Measurements from ENCODE around the gene HIP1. TPM values are rescaled to one million over a fixed set of nuclear protein-coding genes. Genes with fewer than 3 reads are reported as not detected.
"Not testable (repeated sequence)": the region's sequence is repeated elsewhere in the genome, so short reads cannot be mapped to it uniquely, and the experiment has no call there.

The HIP1 gene
- total RNA-seq (2014; rRNA removed; shearing (Covaris generic)), result 34.6 and 41.2 TPM in 2 replicates

DNA sequence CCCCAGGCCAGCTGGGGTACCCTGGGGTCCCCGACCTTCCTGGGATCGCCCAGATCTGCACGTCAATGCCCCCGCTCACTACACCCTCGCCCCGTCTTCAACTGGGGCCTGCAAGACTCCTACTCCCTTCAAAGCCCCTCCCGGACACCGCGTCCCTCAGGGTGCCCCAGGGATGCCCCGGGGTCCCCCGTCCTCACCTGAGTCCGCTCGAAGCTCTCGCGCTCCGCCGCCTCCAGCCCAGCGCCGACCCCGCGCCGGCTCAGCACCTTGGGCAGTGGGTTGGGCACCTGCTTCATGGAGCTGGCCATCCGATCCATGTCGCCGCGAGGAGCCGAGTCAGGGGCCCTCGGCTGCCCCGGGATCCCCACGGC, at the start of gene HIP1:
TSS of gene HIP1 (minus strand) at position 338 of the 371 bp plus-strand sequence. CDS start at position 317, 21 bp downstream.
- peaks cover 6% of the 10 kb centered on the region; the same call in 1 of the 2 replicates for H3K27me3 ChIP-seq (ENCODE audit: control insufficient read depth, insufficient read depth, low read length)
- no peaks in the 10 kb centered on the region for H3K36me3 ChIP-seq (replicated peaks; ENCODE audit: control insufficient read depth, insufficient read depth, low read length)
- H3K4me3 ChIP-seq (ENCODE audit: insufficient read depth, low read depth, low read length), result peak within 1 kb of the TSS; percentile 83
- no peak for DNase-seq

DNA sequence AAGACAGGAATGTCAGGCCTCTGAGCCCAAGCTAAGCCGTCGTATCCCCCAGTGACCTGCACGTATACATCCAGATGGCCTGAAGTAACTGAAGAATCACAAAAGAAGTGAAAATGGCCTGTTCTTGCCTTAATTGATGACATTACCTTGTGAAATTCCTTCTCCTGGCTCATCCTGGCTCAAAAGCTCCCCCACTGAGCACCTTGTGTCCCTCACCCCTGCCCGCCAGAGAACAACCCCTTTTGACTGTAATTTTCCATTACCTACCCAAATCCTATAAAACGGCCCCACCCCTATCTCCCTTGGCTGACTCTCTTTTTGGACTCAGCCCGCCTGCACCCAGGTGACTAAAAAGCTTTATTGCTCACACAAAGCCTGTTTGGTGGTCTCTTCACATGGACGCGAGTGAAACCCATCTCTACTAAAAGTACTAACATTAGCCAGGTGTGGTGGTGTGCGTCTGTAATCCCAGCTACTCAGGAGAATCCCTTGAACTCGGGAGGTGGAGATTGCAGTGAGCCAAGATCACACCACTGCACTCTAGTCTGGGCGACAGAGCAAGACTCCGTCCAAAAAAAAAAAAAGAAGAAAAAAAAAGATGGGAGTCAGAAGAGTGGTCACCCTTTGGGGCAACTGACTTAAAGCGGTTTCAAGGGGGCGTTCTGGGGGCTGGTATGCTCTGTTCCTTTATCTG, 49.6 kb upstream of the HIP1 start:
- not testable (repeated sequence) for H3K4me3 ChIP-seq (ENCODE audit: insufficient read depth, low read depth, low read length); H3K36me3 ChIP-seq (replicated peaks; ENCODE audit: control insufficient read depth, insufficient read depth, low read length)

DNA sequence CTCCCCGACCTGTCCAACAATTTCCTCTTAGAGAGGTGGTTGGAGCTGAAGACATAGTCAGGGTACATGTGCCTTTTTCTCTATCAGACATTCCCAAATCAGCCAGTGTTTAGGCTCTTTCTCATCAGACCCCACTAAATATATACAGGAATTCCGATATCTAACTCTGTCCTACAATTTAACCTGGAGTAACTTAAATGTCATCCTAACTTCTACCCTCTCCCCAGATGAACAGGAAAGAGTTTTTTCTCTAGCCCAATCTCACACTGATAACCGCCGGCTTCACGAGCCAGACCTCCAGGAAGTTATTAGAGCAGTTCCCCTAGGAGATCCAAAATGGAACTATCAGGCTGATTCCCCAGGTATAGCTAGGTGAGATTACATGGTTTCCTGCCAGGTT, 44.3 kb upstream of the HIP1 start:
- not testable (repeated sequence) for H3K36me3 ChIP-seq (replicated peaks; ENCODE audit: control insufficient read depth, insufficient read depth, low read length); DNase-seq; H3K4me3 ChIP-seq (ENCODE audit: insufficient read depth, low read depth, low read length); H3K27me3 ChIP-seq (ENCODE audit: control insufficient read depth, insufficient read depth, low read length)

More for the DNA sequence above, 49.6 kb upstream of the HIP1 start:
- not testable (repeated sequence) for H3K27me3 ChIP-seq (ENCODE audit: control insufficient read depth, insufficient read depth, low read length); DNase-seq

DNA sequence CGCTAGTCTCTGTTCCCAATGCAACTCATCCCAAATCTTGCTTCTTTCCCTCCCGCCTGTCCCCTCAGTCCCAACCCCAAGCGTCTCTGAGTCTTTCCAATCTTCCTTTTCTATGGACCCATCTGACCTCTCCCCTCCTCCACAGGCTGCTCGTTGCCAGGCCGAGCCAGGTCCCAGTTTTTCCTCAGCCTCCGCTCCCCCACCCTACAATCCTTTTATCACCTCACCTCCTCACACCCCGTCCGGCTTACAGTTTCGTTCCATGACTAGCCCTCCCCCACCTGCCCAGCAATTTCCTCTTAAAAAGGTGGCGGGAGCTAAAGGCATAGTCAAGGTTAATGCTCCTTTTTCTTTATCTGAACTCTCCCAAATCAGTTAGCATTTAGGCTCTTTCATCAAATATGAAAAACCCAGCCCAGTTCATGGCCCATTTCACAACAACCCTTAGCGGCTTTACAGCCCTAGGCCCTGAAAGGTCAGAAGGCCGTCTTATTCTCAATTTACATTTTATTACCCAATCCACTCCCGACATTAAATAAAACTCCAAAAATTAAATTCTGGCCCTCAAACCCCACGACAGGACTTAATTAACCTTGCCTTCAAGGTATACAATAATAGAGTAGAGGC, 42.0 kb upstream of the HIP1 start:
- not testable (repeated sequence) for H3K36me3 ChIP-seq (replicated peaks; ENCODE audit: control insufficient read depth, insufficient read depth, low read length); DNase-seq; H3K27me3 ChIP-seq (ENCODE audit: control insufficient read depth, insufficient read depth, low read length)
- peak overlapping the region; percentile 44; the same call in 1 of the 2 replicates for H3K4me3 ChIP-seq (ENCODE audit: insufficient read depth, low read depth, low read length)

DNA sequence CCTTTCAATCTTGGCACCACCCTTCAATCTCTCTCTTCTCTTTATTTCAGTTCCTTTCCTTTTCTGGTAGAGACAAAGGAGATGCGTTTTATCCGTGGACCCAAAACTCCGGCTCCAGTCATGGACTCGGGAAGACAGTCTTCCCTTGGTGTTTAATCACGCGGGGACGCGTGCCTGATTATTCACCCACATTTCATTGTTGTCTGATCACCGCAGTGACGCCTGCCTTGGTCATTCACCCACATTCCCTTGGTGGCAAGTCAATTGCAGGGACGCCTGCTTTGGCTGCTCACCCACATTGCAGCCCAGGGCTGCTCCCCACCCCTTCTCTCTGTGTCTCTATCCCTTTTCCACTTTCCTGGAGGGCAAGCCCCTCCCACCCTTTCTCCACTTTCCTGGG, 40.8 kb upstream of the HIP1 start:
- not testable (repeated sequence) for H3K27me3 ChIP-seq (ENCODE audit: control insufficient read depth, insufficient read depth, low read length)

GRCh38 chr7:75779035-75779434, 40.3 kb upstream of the HIP1 start:
- H3K36me3 ChIP-seq (replicated peaks; ENCODE audit: control insufficient read depth, insufficient read depth, low read length); DNase-seq; H3K27me3 ChIP-seq (ENCODE audit: control insufficient read depth, insufficient read depth, low read length): not testable (repeated sequence)
- H3K4me3 ChIP-seq (ENCODE audit: insufficient read depth, low read depth, low read length), result peak overlapping the region; percentile 44; the same call in 1 of the 2 replicates

More for the DNA sequence above, 40.8 kb upstream of the HIP1 start:
- not testable (repeated sequence) for H3K36me3 ChIP-seq (replicated peaks; ENCODE audit: control insufficient read depth, insufficient read depth, low read length); DNase-seq
- H3K4me3 ChIP-seq (ENCODE audit: insufficient read depth, low read depth, low read length), result peak overlapping the region; percentile 44; the same call in 1 of the 2 replicates

GRCh38 chr7:75776295-75776971, 37.7 kb upstream of the HIP1 start:
- DNase-seq, result no peak
- Histone ChIP-seq H3K36me3 (replicated peaks; ENCODE audit: control insufficient read depth, insufficient read depth, low read length) (no peaks in the 10 kb centered on the region), H3K27me3 (ENCODE audit: control insufficient read depth, insufficient read depth, low read length) (no peaks in the 10 kb centered on the region), H3K4me3 (ENCODE audit: insufficient read depth, low read depth, low read length) (no peak overlapping the region)

GRCh38 chr7:75773958-75774357, 35.2 kb upstream of the HIP1 start:
- not testable (repeated sequence) for H3K27me3 ChIP-seq (ENCODE audit: control insufficient read depth, insufficient read depth, low read length); H3K4me3 ChIP-seq (ENCODE audit: insufficient read depth, low read depth, low read length); H3K36me3 ChIP-seq (replicated peaks; ENCODE audit: control insufficient read depth, insufficient read depth, low read length)

DNA sequence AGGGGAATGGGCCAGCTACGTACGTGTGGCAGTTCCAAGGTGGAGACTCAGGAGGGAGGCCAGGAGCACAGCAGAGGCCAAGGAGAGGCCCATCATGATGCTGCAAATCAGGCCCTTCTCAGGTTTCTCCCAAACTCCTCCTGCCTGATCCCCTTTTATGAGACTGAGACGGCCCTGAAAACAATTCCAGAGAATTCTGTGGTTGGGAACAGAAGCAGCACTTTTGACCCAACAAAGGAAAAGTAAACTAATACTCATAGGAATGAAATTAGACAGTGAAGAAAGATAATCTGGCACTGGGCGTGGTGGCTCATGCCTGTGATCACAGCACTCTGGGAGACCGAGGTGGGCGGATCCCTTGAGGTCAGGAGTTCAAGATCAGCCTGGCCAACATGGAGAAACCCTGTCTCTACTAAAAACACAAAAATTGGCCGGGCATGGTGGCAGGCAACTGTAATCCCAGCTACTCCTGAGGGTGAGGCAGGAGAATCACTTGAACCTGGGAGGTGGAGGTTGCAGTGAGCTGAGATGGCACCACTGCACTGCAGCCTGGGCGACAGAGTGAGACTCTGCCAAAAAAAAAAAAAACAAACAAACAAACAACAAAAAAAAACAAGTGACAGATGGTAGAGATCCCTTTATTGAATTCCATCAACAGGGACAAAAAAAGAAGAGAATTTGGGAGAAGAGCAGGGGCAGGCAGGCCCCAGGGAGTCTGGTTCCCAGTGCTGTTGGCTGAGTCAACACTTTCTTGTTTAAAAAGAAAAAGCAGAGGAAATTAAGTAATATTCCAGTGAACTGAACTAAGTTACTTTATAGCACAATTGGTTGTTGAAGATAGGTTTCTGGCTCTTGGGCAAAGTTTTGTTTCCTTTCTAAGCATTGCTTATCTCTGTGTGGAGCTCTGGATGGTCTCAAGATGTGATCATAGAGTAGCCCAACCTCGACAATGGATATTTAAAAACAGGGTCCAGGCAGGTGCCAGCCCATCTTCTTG, 33.6 kb upstream of the HIP1 start, which contains the start of gene CCL26:
TSS of gene CCL26 (minus strand) at position 131 of the 997 bp plus-strand sequence. CDS start at position 96, 35 bp downstream.
- no peak within 1 kb of the TSS for H3K4me3 ChIP-seq (ENCODE audit: insufficient read depth, low read depth, low read length)
- DNase-seq, result no peak
- H3K27me3 ChIP-seq (ENCODE audit: control insufficient read depth, insufficient read depth, low read length), result no peaks in the 10 kb centered on the region
- no peaks in the 10 kb centered on the region for H3K36me3 ChIP-seq (replicated peaks; ENCODE audit: control insufficient read depth, insufficient read depth, low read length)

More at GRCh38 chr7:75773958-75774357, 35.2 kb upstream of the HIP1 start:
- DNase-seq, result not testable (repeated sequence)

GRCh38 chr7:75771224-75771623, 32.5 kb upstream of the HIP1 start:
- Histone ChIP-seq H3K36me3 (replicated peaks; ENCODE audit: control insufficient read depth, insufficient read depth, low read length) (no peaks in the 10 kb centered on the region), H3K4me3 (ENCODE audit: insufficient read depth, low read depth, low read length) (no peak overlapping the region), H3K27me3 (ENCODE audit: control insufficient read depth, insufficient read depth, low read length) (no peaks in the 10 kb centered on the region)
- DNase-seq, result no peak

GRCh38 chr7:75762350-75762917, 23.7 kb upstream of the HIP1 start:
- Histone ChIP-seq H3K36me3 (replicated peaks; ENCODE audit: control insufficient read depth, insufficient read depth, low read length) (no peaks in the 10 kb centered on the region), H3K4me3 (ENCODE audit: insufficient read depth, low read depth, low read length) (no peak overlapping the region), H3K27me3 (ENCODE audit: control insufficient read depth, insufficient read depth, low read length) (no peaks in the 10 kb centered on the region)
- DNase-seq, result peak; percentile 82

- not testable (repeated sequence) for H3K27me3 ChIP-seq (ENCODE audit: control insufficient read depth, insufficient read depth, low read length); H3K4me3 ChIP-seq (ENCODE audit: insufficient read depth, low read depth, low read length); DNase-seq; H3K36me3 ChIP-seq (replicated peaks; ENCODE audit: control insufficient read depth, insufficient read depth, low read length)
Observed at GRCh38 chr7:75761801-75762200, 23.1 kb upstream of the HIP1 start.

- Histone ChIP-seq H3K27me3 (ENCODE audit: control insufficient read depth, insufficient read depth, low read length) (no peaks in the 10 kb centered on the region), H3K4me3 (ENCODE audit: insufficient read depth, low read depth, low read length) (no peak overlapping the region), H3K36me3 (replicated peaks; ENCODE audit: control insufficient read depth, insufficient read depth, low read length) (no peaks in the 10 kb centered on the region)
- DNase-seq, result no peak
Observed at GRCh38 chr7:75758491-75758890, 19.8 kb upstream of the HIP1 start.

All from H7 (cell line).